Spinal cord (tissue), 10 donors: ENCODE data around the gene EXOC6. TPM values are rescaled to one million over a fixed set of nuclear protein-coding genes. Genes with fewer than 3 reads are reported as not detected.
A peak's percentile ranks its signal among the peaks of the same experiment; 100 is the strongest.

Experiments used
- DNase-seq, 6 donors: peaks; one replicate each; pipeline versions ENCODE4 v3.0.0 to v3.0.0-alpha.2; 2013 to 2015; ENCODE audit warnings: low spot score in 6 of 6, low read depth in 4 of 6
- H3K27ac ChIP-seq: one replicate; pipeline ENCODE4 v1.5.1; 2013; ENCODE audit warnings: low read depth, low read length, control low read depth
- H3K27me3 ChIP-seq: one replicate; pipeline ENCODE4 v1.6.1; 2013; ENCODE audit warnings: low read length; ENCODE audit not compliant: control insufficient read depth, insufficient read depth
- H3K36me3 ChIP-seq: one replicate; pipeline ENCODE4 v1.6.1; 2013; ENCODE audit warnings: low read length; ENCODE audit not compliant: control insufficient read depth, insufficient read depth
- H3K4me1 ChIP-seq: one replicate; pipeline ENCODE4 v1.6.1; 2013; ENCODE audit warnings: low read length; ENCODE audit not compliant: control insufficient read depth, insufficient read depth
- H3K4me3 ChIP-seq: one replicate; pipeline ENCODE4 v1.5.1; 2013; ENCODE audit warnings: low read depth, low read length, control low read depth
- H3K9me3 ChIP-seq: one replicate; pipeline ENCODE4 v1.6.1; 2013; ENCODE audit warnings: low read length; ENCODE audit not compliant: control insufficient read depth, insufficient read depth
- WGBS: methylation state at CpG from one replicate; pipeline ENCODE4 v1.1.5; 2013; ENCODE audit warnings: missing lambda C conversion rate; ENCODE audit not compliant: insufficient coverage; 5-methylcytosine and 5-hydroxymethylcytosine counted together
- polyA plus RNA-seq, 2 donors: library from polyadenylated mRNA; unstranded; fragments of 120-200 nt; gene quantifications; one replicate each; pipeline ENCODE4 v1.2.1, GENCODE V29; 2013; ENCODE audit not compliant: insufficient read length in 2 of 2
- total RNA-seq, 2 donors: library from RNA; depleted of rRNA in 1 of 2; stranded (reverse); fragments of 120-200 nt in 1 of 2; fragments of >200 nt in 1 of 2; gene quantifications; one replicate each; pipeline versions ENCODE4 v1.2.3 to v1.2.4, GENCODE V29; 2013 to 2014
- donor health status: healthy.

The EXOC6 gene
- total and polyA plus RNA-seq, 4 donors, result 16.5 to 46.6 (median 21.2) TPM

DNA sequence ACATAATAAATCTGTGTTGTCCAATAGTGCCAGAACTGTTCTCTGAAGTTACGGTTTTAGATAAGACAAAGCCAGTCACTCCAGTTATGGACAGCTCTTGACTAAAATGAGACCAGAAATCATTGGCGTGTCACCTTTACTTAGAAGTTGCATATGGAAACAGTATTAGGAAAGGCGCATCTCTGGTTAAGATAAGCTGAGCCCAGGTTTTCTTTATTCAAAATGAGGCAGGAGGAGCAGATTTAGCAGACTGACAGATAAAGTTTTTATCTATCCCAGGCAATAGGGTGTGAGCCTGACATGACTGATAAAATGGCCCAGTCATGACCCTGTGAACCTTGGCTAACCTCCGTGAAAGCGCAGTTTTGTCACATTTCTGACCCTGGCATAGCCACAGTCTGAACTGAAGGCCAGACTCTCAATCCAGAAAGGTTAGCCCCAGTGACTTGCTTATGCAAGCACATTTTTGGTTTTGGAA lies 229.6 kb downstream of the EXOC6 start:
- Histone ChIP-seq H3K36me3 (no peaks in the 10 kb centered on the region), H3K9me3 (no peaks in the 10 kb centered on the region), H3K4me3 (no peak overlapping the region), H3K27ac (no peak overlapping the region), H3K4me1 (peaks cover 30% of the 10 kb centered on the region), H3K27me3 (peaks cover 47% of the 10 kb centered on the region)
- WGBS, result 86% methylated on average over 5 of the region's 5 CpGs
- DNase-seq, result no peak

DNA sequence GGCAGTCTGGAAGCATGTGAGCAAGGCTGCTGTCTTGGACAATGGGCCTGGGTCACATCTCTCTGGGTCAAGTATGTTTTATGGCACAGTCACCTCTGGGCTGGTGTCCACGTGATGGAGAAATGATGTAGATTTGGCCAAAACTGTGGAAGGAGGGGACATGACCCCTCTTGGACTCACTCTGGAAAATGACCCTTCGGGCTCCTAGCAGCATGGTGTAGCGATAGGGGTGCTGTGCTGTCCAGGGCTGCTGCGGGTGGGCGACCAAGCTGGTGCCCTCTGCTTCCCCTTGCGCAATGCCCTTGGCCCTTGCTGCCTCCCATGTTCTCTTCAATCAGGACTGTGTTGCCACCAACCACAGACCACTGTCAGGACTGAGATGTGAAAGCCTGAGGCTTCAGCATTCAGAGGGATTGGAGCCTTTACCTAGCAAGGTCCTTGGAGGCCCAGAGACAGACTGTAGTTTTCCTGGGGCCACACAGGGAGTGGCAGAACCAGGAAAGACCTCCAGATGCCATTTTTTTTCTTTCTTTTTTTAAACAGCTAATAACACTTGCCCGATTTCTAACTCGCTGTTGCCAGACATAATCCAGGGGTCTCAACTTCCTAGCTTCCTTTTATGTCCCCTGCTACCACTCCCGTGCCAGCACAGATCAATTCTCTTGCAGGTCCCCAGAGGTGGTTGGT lies 231.5 kb downstream of the EXOC6 start:
- H3K9me3 ChIP-seq, result no peaks in the 10 kb centered on the region
- no peak overlapping the region for H3K27ac ChIP-seq
- H3K4me1 ChIP-seq, result peaks cover 11% of the 10 kb centered on the region
- H3K27me3 ChIP-seq, result peaks cover 28% of the 10 kb centered on the region
- no peak for DNase-seq
- no peaks in the 10 kb centered on the region for H3K36me3 ChIP-seq
- WGBS, result 75% methylated on average over 8 of the region's 9 CpGs
- no peak overlapping the region for H3K4me3 ChIP-seq

DNA sequence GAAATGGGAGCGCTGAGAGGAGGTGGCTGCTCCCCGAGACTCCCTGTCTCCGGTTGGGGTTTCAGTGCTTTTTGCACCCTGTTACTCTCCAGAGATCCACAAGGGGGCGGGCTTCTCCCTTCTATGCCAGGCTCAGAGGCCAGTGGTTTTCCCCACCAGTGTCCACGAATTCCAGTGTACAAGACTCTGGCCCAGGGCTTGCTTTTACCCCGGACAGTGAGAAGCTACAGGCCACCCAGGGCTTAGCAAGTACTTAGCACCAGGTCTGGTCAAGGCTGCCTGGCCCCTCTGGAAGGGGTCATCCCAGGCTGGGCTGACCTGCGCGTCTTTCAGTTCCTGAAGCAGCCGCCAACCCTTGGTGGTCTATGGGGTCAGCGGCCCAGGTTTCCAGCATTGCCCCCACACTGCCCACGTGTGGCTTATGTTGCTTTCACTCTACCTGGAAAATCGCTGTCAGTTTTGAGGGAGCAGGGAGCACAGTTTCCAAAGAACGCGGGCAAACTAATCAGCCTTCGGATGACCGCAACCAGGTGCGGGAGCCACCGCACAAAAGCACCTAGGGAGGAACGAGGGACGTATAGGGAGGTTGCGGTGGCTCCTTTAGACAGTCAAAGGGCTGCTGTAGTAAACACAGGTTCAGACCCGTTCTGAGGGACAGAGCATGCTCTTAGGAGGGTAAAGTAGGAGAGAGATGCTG lies 232.2 kb downstream of the EXOC6 start:
- DNase-seq, result peak in 3 of 6 donors; percentile 33 to 79 (median 74)

DNA sequence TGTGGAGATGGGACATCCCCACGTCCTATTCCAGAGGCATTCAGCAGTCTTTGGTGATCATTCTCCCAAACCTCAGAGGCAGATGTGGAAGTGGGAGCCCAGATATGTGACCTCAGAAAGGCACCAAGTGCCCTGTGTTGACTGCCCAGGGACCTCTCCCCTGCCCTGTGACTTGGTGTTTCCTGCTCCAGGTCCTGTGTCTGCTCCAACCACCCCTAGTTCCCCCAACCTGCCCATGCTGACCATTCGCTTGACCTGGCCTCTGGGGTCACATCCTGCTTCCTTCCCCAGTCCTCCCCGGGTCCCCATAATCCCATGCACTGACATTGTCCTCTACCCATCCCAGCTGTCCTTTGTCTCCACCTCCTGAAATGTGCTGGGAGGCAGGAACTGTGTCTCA lies 233.0 kb downstream of the EXOC6 start:
- DNase-seq, result no peak
- H3K4me3 ChIP-seq, result no peak overlapping the region
- H3K27ac ChIP-seq, result no peak overlapping the region
- peaks cover 6% of the 10 kb centered on the region for H3K4me1 ChIP-seq
- peaks cover 13% of the 10 kb centered on the region for H3K27me3 ChIP-seq
- WGBS, result 85% methylated on average over 2 of the region's 3 CpGs
- H3K9me3 ChIP-seq, result no peaks in the 10 kb centered on the region
- H3K36me3 ChIP-seq, result no peaks in the 10 kb centered on the region

More for the DNA sequence above, 232.2 kb downstream of the EXOC6 start:
- H3K27me3 ChIP-seq, result peaks cover 21% of the 10 kb centered on the region
- H3K4me1 ChIP-seq, result peaks cover 6% of the 10 kb centered on the region
- no peaks in the 10 kb centered on the region for H3K36me3 ChIP-seq
- no peaks in the 10 kb centered on the region for H3K9me3 ChIP-seq
- H3K27ac ChIP-seq, result no peak overlapping the region
- WGBS, result 57% methylated on average over 22 of the region's 22 CpGs
- H3K4me3 ChIP-seq, result no peak overlapping the region

DNA sequence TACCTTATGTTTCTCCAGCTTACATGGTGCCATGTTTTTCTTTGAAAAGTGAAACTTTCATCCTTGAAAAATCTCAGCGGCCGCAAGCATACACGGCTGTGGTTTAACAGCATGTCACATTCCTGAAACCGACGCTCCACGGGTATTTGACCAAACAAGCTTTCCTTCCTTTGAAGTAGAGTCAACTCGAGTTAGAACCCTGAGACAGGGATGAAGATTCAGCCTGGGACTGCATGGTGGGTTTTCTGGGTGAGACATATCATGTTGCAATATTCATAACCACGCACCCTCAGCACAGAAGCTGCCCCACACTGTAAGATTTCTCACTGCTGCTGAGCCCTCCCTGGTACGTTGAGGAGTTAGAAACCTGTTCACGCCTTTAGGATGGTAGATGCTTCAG lies 233.5 kb downstream of the EXOC6 start:
- no peaks in the 10 kb centered on the region for H3K9me3 ChIP-seq
- no peak overlapping the region for H3K4me3 ChIP-seq
- no peak overlapping the region for H3K27ac ChIP-seq
- peaks cover 8% of the 10 kb centered on the region for H3K27me3 ChIP-seq
- 68% methylated on average over 7 of the region's 10 CpGs for WGBS
- H3K36me3 ChIP-seq, result no peaks in the 10 kb centered on the region
- H3K4me1 ChIP-seq, result peaks cover 6% of the 10 kb centered on the region
- DNase-seq, result no peak

DNA sequence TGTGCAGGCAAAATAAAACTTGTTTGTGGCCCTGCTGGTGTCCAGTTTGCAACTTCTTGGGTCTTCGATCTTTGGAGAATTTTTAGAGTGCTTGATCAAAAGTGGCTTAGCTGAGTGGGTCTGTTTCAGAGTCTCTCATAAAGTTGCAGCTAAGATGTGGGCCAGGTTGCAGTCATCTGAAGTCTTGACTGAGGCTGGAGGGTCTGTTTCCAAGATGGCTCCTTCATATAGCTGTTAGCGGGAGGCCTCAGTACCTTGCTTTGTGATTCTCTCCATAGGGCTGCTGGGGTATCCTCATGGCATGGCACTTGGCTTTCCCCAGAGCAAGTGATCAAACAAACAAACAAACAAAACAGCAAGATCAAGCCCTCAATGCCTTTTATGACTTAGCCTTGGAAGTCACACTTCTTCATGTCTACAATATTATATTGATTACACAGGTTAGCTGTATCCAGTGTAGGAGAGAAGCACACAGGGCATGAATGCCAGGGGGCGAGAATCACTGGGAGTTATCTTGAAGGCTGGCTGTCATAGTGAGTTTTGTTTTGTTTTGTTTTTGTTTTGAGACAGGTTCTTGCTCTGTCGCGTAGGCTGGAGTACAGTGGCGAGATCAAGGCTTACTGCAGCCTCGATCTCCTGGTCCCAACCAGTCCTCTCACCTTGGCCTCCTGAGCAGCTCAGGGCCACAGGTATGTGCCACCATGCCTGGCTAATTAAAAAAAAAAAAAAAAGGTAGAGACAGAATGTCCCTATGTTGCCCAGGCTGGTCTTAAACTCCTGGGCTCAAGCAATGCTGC lies 235.6 kb downstream of the EXOC6 start:
- no peak overlapping the region for H3K27ac ChIP-seq
- WGBS, result 100% methylated on average over 4 of the region's 7 CpGs
- no peaks in the 10 kb centered on the region for H3K27me3 ChIP-seq
- no peaks in the 10 kb centered on the region for H3K9me3 ChIP-seq
- no peaks in the 10 kb centered on the region for H3K36me3 ChIP-seq
- no peak overlapping the region for H3K4me3 ChIP-seq
- no peak for DNase-seq
- H3K4me1 ChIP-seq, result peaks cover 9% of the 10 kb centered on the region

DNA sequence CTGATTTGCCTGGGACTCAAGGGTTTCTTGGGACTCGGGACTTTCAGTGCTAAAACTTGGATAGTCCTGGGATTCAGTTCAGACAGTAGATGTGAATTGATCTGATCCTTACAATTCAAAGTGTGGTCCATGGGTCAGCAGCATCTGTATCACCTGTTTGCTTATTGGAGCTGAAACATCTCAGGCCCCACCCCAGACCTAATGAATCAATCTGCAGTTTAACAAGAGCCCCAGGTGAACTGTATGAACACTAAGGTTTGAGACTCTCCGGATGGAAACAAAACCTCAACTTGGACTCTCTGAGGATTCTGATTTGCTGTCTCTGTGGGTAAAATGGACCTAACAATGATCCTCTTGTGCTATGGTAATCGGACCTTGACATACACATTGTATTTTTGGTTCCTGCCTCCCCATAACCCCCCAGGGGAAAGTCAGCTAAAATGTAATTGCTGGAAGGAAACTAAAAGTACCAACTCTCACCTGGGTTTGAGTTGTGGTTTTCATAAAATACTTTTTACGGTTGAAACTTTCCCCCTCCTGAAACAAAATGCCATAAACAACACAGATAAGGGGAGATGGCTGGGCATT lies 237.0 kb downstream of the EXOC6 start:
- no peak overlapping the region for H3K4me3 ChIP-seq
- WGBS, result 100% methylated on average over 1 of the region's 4 CpGs
- H3K27ac ChIP-seq, result no peak overlapping the region
- no peak for DNase-seq
- peaks cover 6% of the 10 kb centered on the region for H3K4me1 ChIP-seq
- no peaks in the 10 kb centered on the region for H3K9me3 ChIP-seq
- H3K36me3 ChIP-seq, result no peaks in the 10 kb centered on the region
- H3K27me3 ChIP-seq, result no peaks in the 10 kb centered on the region

DNA sequence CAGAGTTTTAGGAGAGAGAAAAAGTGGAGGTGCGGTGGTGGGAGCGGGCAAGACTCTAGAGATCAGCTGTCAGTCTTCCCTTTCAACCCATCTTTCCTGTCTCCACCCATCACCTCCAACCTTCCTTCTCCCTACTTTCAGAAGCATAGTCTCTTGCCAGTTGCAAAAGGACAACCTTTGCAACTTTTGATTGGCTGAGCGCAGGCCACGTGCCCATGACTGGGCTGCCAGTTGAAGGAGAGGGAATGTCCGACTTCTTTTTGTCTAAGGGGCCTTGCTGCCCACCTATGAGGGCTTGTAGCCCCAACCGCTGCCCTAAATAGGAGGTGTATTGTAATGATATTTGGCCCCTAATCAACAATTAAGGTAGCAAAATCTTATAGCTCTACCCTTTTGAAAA lies 238.0 kb downstream of the EXOC6 start:
- Histone ChIP-seq H3K9me3 (no peaks in the 10 kb centered on the region), H3K27me3 (no peaks in the 10 kb centered on the region), H3K36me3 (no peaks in the 10 kb centered on the region), H3K27ac (no peak overlapping the region), H3K4me3 (no peak overlapping the region), H3K4me1 (peaks cover 3% of the 10 kb centered on the region)
- no peak for DNase-seq
- 87% methylated on average over 4 of the region's 6 CpGs for whole genome bisulfite sequencing

DNA sequence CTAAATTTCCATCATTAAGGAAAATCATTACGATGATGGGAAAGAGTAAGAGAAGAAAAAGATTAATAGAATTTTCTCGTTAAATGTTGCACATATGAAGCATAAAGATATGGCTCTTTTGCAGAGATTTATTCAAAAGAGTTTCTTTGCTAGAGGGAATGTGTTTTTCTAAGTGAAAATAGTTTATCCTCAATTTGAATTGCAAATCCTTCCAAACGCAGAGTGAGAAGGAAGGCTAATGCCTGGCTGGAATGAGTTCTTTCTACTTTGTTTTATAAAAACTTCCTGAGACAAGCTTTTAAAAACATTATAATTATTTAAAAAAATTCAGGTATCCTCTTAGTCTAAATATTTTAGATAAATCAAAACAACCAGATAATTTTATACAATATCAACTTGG lies 239.5 kb downstream of the EXOC6 start:
- peaks cover 3% of the 10 kb centered on the region for H3K4me1 ChIP-seq
- H3K9me3 ChIP-seq, result no peaks in the 10 kb centered on the region
- no CpG with 5 or more reads among the region's 3 CpGs for WGBS
- no peaks in the 10 kb centered on the region for H3K36me3 ChIP-seq
- no peak overlapping the region for H3K27ac ChIP-seq
- no peaks in the 10 kb centered on the region for H3K27me3 ChIP-seq
- no peak overlapping the region for H3K4me3 ChIP-seq
- DNase-seq, result peak in 1 of 6 donors; percentile 10
